Stimulated activated CD4-positive, alpha-beta T cell treated with anti-CD3 and anti-CD28 coated beads, Interleukin-4, amount 100 ng/mL, for 24 hours (primary cell): ENCODE data around the gene TRAF5.

Experiments used
- DNase-seq: peaks from one replicate; pipeline ENCODE4 v3.0.0-alpha.2; 2020

TRAF5 gene

DNA sequence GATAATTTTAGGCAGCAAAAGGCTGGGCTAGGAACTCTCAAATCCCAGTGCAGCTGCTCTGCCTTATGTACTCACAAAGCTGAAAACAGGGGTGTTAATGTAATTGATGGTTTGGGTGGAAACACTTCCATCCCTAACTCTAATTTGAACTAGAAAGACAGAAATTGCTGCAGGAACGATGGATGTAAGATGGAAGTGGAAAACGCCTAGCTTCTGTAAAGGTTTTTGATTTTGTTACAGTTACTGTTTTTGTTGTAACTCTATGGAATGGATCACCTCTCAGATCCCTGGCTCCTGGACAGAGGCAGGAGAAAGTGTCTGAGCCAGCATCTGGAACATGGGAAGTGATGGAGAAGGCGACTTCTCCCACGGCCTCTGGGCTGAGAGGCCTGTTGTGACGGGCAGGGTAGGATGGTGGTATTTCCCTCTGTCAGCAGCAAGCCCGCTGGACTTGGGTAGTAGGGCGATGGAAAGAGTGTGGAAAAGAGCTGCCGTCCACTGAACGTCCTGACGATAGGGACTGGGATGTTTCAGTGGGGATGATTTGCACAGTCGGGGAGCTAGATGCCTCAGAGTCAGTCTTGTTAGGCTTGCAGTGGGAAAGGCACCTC lies 1.6 kb downstream of the TRAF5 start:
- no peak for DNase-seq

DNA sequence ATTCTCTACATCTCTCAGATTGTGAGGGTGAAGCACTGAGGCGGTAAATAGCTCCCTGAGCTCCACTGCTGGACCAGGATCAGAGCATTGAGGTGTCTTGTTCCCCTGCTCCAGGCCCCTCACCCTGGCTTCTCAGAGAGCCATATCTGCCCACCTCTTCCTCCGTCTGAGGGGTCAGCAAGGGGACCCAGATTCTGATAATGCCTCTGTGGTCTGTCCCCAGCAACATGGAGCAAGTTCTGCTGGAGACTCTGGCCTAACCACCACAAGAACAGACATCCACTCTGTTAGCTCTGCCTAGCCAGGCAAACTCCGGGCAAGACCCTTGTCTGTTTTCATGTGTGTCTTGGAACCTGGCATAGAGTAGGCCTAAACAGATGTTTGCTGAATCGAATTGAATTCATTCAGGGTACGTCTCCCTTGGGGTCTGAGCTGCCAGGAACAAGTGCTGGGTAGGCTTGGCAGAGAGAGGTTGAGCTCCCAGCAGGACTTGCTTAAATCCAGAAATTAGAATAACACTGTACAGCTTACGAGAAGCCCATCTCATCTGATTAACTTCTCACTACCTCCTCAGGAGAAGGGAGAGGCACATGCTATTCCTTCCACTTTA lies 2.3 kb downstream of the TRAF5 start:
- DNase-seq: no peak

DNA sequence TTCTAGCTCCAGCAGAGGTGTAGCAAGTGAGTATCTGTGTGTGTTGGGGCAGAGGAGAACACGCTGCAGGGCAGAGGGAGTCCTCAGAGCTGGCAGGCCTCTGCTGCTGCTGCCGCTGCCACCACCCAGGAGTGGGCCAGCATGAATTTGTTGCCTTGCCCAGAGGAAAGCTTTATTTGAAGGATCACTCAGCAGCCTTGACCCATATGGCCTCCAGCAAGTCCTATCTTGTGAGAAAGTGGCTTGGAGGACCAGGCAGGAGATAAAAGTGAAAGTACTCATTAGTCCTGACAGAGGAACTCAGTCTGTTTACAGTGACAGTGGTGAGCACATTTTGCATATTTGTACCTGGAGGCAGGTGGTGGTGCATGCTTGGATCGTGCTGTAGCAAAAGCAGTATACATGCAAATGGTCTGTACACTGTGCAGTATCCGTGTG lies 3.1 kb downstream of the TRAF5 start:
- DNase-seq: no peak

DNA sequence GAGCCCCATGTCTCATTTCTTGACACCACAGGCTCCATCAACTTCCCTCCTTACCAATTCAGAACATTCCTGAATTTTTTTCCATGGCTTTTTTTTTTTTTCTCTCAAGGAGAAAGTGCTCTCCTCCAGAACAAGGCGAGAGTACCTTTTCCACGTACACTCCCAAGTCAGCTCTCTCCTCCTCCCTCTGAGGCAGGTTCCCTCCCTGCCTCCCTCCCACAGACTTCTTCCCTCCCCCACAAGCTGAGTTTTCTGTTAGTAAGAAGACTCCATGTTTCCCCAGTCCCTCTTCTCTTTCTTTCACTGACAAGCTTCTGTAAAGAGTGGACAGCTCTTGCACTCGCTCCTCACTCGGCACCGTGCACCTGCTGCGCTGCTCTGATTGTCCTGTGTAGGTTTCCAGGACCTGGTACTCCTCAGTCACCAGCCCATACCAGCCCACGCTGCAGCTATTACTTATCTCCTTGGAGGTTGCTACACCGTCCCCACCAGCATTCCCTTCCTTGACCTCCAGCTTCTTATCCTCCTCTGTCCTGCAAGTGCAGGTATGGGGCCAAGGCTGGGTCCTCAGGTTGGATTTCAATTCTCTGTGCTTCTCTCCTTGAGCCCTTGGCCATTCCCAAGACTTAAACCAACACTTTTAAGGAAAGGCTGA lies 3.8 kb downstream of the TRAF5 start:
- DNase-seq: no peak

DNA sequence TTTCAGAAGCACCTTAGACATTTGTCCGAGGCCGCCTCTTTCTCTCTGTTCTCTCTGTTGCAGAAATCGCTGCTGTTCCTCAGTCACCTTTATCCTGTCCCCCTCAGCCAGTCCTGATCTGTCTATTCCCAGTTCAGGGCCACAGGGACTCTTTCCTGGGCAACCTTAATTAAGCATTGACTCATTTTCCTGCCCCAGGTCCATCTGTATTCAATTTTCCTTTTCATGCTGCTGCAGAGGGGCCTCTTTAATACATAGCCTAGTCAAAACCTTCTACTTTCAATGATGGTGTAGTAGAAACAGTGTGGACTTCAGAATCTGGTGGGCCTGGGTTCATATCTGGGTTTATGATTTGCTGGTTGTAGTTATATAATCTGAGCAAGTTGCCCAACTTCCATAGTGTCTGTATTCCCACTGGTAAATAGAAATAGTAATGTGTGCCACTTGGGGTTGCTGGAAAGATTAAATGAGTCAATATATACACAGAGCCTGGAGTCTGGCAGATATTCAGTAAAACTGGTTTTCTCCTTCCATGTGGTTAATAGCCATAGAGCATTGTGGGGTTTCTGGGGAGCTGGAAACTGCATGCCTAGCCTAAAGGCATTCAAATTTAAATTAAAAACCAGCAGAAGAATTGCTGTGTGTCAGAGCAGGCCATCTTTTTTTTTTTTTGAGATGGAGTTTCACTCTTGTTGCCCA lies 4.5 kb downstream of the TRAF5 start:
- no peak for DNase-seq

DNA sequence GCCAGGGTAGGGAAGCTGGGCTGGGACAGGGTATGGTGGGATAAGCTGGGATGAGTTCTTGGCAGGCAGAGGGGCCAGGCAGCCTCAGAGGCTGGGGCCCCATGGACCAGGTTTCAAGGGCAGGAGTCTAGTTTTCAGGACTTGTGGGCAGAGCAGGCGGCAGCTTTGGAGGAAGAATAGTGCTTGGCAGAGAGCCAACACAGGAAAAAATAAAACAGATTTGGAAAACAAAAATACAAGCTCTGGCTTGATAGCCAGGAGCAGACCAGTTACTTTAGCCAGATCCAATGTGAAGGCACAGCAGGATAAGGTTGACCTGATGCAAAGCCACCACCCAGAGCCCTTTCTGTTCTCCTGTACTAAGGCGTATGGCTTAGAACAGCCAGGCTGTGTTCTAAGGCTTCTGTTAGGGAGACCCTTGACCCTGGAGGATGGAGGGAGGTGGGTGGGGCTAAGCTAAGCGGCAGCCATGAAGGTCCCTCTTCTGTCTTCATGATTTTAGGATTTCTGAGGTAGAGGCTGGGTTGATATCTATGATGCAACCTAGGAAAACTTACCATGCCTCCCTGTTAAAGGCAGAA lies 5.5 kb downstream of the TRAF5 start:
- DNase-seq: no peak

DNA sequence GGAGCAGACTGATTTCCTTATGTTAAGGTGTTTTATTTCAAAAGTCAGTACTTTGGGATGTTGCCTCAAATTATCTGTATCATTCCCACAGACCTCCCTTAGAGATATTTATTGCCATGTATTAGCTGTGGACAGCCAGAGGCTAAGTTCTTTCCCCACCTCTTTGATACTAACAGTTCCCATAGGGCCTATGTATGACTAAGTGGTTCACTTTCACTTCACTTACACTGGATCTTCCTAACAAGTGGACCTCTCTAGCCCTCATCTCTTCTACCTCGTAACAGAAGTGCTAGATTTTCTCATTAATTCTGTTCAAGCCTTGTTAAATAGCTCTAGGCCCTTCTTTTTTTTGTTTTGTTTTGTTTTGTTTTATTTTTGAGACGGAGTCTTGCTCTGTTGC lies 6.2 kb downstream of the TRAF5 start:
- DNase-seq: no peak

DNA sequence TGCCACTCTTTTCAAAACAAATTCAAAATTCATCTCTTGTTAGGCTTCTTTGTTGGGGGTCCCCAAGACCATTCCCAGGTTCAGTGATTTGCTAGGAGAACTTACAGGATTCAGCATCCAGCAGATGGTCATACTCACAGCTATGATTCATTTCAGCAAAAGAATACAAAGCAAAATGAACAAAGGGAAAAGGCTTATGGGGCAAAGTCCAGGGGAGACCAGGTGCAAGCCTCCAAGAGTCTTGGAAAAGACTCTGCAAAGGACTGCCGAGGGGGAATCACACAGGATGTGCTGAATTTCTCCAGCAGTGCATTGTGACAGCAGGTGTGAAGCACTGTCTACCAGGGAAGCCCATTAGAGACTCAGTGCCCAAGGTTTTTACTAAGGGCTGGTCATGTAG lies 7.3 kb downstream of the TRAF5 start:
- DNase-seq: no peak

DNA sequence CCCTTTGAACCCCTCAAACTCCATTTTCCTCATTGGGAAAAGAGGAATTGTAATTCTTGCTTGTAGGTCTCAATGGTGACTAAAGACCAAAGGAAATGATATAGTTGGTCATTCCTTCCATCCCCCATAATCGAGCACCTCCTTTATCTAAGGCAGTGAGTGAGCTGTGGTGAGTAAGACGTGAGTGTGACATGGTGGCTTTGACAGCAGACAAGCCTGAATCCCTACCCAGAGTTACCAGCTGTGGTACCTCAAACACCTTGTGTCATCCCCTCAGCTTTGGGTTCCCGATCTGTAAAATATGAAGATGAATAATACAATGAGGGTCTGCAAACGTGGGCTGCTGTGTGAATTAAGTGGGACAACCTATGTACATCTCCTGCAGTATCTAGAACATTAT lies 8.4 kb downstream of the TRAF5 start:
- DNase-seq: no peak

DNA sequence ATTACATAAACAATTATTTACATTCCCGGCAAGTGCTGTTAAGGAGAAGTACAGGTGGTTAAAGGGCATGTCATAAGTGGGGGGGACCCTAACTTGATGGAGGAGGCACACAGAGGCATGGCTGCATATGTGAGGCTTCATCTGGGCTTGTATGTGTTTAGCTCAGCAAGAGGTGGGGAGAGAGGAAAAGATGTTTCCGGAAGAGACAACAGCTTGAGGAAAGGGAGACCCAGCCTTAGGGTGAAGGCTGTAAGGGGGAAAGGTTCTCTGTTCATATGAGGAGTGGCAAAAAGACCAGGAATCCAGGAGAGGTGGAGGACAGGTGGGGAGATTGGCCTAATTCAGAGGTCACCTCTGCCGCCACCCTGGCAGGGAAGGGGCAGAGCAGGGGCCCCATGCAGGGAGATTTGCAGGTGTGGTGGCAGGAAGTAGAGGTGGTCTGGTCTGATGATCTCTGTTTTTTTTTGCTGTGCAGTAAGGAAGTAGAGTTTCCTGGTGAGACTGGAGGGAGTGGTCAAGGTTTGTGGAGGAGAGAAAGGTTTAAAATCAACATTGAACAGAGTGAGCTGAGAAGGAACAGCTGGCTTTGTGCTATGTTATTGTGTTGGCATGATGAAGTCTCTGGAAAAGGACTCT lies 9.0 kb downstream of the TRAF5 start:
- no peak for DNase-seq

DNA sequence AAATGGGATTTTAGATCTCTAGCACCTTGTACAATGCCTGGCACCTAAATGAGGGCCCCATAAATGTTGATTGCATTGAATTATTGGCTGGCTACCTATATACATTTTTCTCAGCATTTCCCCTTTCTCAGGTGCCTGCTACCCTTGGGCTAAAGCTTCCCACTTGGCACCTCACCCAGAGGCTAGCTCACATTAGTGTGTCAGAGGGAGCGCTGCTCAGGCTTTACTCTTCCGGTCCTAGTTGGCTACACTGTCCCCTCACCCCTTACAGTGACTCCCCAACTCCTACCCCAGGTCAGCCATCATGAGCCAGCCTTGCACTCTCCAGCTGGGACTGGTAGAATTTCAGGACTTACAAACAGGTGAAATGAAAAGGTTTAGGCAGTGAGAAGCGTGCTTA lies 9.5 kb downstream of the TRAF5 start:
- no peak for DNase-seq

DNA sequence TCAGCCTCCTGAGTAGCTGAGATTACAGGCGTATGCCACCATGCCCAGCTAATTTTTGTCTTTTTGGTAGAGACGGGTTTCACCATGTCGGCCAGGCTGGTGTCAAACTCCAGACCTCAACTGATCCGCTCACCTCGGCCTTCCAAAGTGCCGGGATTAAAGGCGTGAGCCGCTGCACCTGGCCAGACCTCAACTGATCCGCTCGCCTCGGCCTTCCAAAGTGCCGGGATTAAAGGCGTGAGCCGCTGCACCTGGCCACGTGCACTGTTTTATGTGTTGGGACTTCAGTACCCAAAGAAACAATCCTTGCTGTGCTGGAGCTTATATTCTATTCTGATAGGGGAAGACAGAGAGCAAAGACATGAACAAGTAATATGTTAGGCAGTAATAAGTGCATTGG lies 10.1 kb downstream of the TRAF5 start:
- DNase-seq: no peak

DNA sequence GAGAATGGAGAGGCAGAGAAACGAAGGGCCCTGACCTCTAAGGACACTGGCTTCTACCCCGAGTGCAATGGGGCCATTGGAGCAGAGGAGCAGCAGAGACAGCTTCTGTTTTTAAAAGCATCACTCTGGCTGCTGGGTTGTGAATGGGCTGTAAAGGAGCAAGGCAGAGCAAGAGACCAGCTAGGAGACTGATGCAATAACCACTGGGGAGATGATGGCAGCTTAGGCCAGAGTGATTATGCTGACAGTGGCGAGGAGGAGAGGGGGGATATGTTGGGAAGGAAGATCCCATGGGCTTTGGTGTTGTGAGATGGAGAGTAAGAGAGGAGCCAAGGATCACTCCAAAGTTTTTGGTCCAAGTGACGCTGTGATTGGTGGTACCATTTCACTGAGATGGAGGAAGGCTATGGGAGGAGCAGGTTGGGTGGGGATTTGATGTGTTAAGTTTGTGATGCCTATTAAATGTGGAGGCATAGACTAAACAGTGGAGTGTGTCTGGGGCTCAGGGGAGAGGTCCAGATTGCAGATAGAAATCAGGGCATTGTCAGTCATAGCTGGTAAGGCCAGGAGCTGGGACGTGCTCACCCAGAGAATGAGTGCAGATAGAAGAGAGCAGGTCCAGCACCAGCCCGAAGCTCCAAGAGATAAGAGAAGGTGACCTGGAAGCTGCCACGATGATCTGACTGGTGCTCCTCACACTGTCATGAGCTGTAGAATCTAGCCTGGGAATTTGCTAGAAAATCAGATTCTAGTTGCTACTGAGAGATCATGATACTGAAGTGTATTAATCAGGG lies 11.0 kb downstream of the TRAF5 start:
- DNase-seq: no peak

DNA sequence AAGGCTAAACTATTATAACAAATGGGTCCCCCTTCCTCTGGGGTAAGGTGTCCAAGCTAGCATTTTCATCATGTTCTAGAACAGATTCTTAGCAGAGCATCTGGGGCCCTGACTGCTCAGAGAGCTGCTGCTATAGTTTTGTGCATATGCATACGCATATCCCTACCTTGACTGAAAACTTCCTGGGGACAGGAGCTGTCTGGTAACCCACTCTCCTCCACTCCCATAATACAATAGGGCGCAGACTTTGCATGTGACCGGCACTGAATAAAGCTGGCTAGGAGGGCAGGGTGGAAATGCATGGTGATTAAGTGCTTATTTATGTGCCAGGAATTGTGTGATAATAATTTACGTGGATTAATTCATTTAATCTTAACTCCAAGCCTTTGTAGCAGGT lies 11.6 kb downstream of the TRAF5 start:
- DNase-seq: no peak

DNA sequence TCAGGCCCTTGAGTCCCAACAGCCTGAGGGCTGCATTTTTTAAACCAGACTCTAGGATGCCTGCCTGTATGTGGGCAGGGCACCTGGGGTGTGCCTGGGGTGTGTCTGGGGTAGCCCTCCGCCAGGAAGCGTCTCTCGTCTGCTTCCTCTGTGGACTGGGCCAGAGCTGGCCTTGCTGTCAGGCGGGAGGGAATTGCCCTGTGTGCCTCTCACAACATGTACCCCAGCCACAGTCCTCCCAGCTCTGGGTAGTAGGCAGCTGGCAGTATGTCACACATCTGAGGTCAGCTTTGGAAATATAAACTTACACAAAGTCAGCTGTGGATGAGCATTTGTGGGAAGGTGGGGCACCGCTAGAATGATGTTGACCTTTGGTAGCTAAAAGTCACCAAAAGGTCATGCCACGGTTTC lies 13.0 kb downstream of the TRAF5 start:
- no peak for DNase-seq

DNA sequence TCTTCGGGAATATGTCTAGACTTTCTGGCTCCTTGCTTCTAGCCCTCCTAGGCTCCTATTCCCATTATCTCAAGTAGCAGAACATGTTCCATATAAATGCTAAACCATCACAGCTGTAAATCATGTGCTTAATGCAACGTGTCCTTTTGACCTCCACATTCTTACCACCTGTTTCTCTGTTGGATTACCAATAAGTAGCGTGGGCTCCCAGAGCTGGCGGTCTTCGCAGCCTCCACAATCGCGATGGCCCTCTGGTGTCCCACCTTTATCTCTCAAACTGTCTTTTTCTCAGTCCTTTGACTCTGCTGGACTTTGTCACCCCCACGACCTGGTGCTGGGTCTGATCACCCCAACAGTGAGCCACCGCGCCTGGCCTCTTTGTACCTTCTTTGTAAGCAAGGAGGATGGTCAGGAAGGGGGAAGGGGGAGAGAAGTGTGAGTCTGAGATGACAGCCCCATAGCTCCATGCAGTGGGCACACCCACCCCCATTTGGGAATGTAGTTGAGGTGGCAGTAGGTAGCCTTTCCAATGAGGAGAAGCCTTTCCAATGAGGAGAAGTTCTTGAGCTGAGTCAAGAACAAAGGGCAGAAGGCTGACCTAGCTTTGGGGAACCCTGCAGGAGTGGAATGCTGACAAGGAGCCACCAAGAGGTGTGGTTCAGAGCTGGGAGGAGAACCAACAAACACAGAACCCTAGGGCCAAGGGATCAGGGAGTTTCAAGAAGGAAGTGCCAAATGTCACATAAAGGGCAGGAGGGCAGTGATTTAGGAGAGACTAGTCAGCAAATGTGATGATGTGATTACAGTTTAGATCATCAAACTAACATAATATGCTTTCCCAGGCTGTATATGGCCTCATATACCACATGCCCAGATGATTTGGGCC lies 14.2 kb downstream of the TRAF5 start:
- no peak for DNase-seq

DNA sequence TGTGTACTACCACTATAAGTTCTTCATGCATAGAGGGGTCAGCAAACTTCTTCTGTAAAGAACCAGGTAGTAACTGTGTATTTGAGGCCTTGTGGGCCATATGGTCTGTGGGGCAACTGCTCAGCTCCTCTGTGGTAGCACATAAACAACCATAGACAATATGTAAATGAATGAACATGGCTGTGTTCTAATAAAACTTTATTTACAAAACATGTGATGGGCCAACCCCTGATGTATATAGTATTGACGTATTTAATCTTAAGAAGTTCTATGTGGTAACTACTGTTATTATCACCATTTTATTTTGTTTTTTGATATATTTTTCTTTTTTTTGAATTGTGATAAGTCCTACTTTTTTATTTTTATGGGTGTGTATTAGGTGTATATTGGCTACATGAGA lies 15.4 kb downstream of the TRAF5 start:
- DNase-seq: no peak

DNA sequence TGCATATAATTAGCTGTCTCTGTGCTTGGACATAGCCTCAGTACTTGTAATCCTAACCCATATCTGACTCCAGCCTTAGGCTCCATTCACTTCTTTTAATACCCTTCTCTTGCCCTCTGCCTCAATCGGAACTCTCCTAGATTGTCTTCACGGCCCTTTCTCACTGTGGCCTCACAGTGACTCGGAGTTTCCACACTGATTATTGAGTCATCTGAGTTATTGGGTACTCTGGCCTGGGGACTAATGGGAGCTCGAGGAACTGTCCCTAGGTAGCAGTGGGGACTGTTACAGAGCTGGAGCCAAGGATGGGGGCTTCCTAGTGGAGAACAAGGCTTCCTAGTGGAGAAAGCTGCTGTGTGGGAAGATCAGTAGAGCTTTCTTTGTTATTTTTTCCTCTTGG lies 17.0 kb downstream of the TRAF5 start:
- DNase-seq: no peak

DNA sequence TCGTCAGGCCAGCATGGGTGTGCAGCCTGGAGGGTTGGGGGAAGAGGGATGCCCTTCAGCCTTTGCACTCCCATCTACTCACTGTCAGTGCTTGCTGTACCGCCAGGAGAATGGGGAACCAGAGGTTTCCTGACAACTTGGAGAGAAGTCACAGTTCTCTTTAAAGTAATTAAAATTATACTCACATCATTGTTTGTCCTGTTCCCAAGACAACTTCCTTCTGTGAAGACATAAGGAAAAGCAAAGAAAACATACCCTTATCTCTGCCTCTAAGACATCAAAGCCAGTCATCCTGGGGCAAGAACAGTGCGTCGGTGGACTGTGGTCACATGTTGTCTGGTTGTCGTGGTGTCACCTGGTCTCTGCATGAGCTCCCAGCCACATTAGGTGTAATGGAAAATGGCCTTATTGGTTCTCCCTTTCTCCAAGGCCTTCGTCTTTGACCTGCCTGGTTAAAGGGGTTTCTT lies 17.6 kb downstream of the TRAF5 start:
- no peak for DNase-seq

DNA sequence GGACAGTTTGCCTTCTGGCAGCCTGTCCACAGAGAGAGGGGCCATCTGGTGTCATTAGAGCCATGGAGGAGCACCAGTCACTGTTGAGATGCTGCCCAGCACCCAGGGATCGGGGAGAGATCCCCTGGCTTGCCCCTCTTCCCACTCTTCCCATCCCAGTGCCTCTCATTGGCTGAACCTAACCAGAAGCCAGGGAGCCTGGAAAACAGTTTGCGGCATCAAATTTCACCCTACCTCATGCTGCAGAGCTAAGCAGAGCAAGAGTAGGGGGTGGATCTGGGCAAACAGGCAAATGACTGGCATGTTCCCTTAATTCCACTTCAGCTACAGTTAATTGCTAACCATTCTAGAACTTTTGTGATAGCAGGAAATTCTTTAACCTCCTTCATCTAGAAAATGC lies 19.1 kb downstream of the TRAF5 start:
- no peak for DNase-seq
